K562 (cell line): ENCODE results near the gene PTPRF. TPM values are rescaled to one million over a fixed set of nuclear protein-coding genes. Genes with fewer than 3 reads are reported as not detected.
A peak's percentile ranks its signal among the peaks of the same experiment; 100 is the strongest.

Experiments used
- ATAC-seq: fragments of 200-7000 bp; cut with Tn5 transposase; 3 replicates; pipeline ENCODE4 v1.9.1; 2020; ENCODE audit warnings: moderate library complexity
- BruUV-seq: library from RNA; stranded (reverse); fragments of 400-500 nt; replicated peaks from 2 replicates; lab custom pipeline; 2021; lab: Mats Ljungman, UMichigan
- CTCF ChIA-PET: fragments of 300-600 bp; formaldehyde crosslinking; extraction: SDS; loops from one replicate; lab custom pipeline; 2021; ENCODE audit warnings: low intra/inter-chr PET ratio; lab: Yijun Ruan, JAX
- POLR2A ChIA-PET: fragments of 300-600, 350-650 bp; sonication (Branson Sonifier 250); formaldehyde crosslinking; extraction: SDS; loops from one replicate; lab custom pipeline; 2021; ENCODE audit warnings: antibody characterized with exemption, inconsistent platforms; lab: Yijun Ruan, JAX
- DNase-seq, 4 experiments: peaks; one replicate each; pipeline versions ENCODE4 v3.0.0 to v3.0.0-alpha.2; 2011 to 2018; ENCODE audit warnings: low spot score in 3 of 4, mixed read lengths in 3 of 4; ENCODE audit errors: extremely low read depth in 1 of 4
- FAIRE-seq: peaks from 2 replicates; lab custom pipeline; 2011; peaks lifted over from hg19 to GRCh38; lab: Jason Lieb, UNC
- H2AFZ ChIP-seq: 2 replicates; pipeline ENCODE4 v1.6.0; 2011; ENCODE audit warnings: low read depth, low read length, control low read depth, inconsistent platforms
- H3K27ac ChIP-seq: fragments of 200-600 bp; 3 replicates; pipeline ENCODE4 v1.8.0; 2011; ENCODE audit warnings: low read depth, mild to moderate bottlenecking, control low read depth, inconsistent platforms, low read length, moderate library complexity, mixed read lengths; ENCODE audit errors: extremely low read depth
- H3K27me3 ChIP-seq, 2 experiments: fragments of 300-600 bp in 1 of 2; 2 replicates in 1 of 2; 3 replicates in 1 of 2; pipeline versions ENCODE4 v1.6.0 to v1.8.0; 2011; ENCODE audit warnings: inconsistent platforms in 2 of 2, low read length in 2 of 2, mild to moderate bottlenecking in 1 of 2, mixed read lengths in 1 of 2, moderate library complexity in 1 of 2; ENCODE audit not compliant: control insufficient read depth in 2 of 2, insufficient read depth in 2 of 2
- H3K36me3 ChIP-seq: fragments of 300-600 bp; 3 replicates; pipeline ENCODE4 v1.8.0; 2011; ENCODE audit warnings: mild to moderate bottlenecking, low read length, inconsistent platforms; ENCODE audit not compliant: control insufficient read depth, insufficient read depth
- H3K4me1 ChIP-seq, 2 experiments: fragments of 200-600 bp in 1 of 2; replicated peaks in 1 of 2; 2 replicates in 1 of 2; 3 replicates in 1 of 2; pipeline versions ENCODE4 v1.5.1 to v1.8.0; 2011; ENCODE audit warnings: inconsistent platforms in 2 of 2, low read length in 2 of 2, mild to moderate bottlenecking in 1 of 2, mixed read lengths in 1 of 2, moderate library complexity in 1 of 2; ENCODE audit not compliant: control insufficient read depth in 2 of 2, insufficient read depth in 2 of 2
- H3K4me2 ChIP-seq: 2 replicates; pipeline ENCODE4 v1.6.1; 2011; ENCODE audit warnings: low read length, control low read depth, inconsistent platforms, mixed read lengths; ENCODE audit not compliant: insufficient read depth
- H3K4me3 ChIP-seq: fragments of 200-600 bp; sonication (generic), shearing (Covaris generic); 2 replicates; pipeline ENCODE4 v1.5.1; 2016; ENCODE audit warnings: control low read depth, inconsistent platforms
- H3K79me2 ChIP-seq: fragments of 200-600 bp; 3 replicates; pipeline ENCODE4 v1.8.0; 2011; ENCODE audit warnings: low read length, inconsistent platforms; ENCODE audit not compliant: control insufficient read depth, insufficient read depth
- H3K9ac ChIP-seq, 2 experiments: 2 replicates each; pipeline versions ENCODE4 v1.6.0 to v1.6.1; 2011; ENCODE audit warnings: low read depth in 2 of 2, low read length in 2 of 2, control low read depth in 1 of 2, inconsistent platforms in 1 of 2, mild to moderate bottlenecking in 1 of 2, mixed read lengths in 1 of 2; ENCODE audit not compliant: insufficient read depth in 1 of 2
- H3K9me1 ChIP-seq: one replicate; pipeline ENCODE4 v1.6.0; 2011; ENCODE audit warnings: inconsistent platforms, mild to moderate bottlenecking, low read length, moderate library complexity; ENCODE audit not compliant: control insufficient read depth, insufficient read depth
- H3K9me3 ChIP-seq: replicated peaks from 2 replicates; pipeline ENCODE4 v1.5.1; 2011; ENCODE audit warnings: low read depth, low read length, inconsistent platforms; ENCODE audit not compliant: control insufficient read depth, insufficient read depth
- H4K20me1 ChIP-seq: replicated peaks from 2 replicates; pipeline ENCODE4 v1.6.1; 2011; ENCODE audit warnings: low read length, inconsistent platforms, mixed read lengths; ENCODE audit not compliant: control insufficient read depth, insufficient read depth
- EGR1 ChIP-seq: fragments of 450-650 bp; conservative IDR thresholded peaks from 2 replicates; pipeline ENCODE4 v1.6.1; 2017; ENCODE audit warnings: mild to moderate bottlenecking
- FOXP4 ChIP-seq: sonication (generic); formaldehyde crosslinking; IDR thresholded peaks from 2 replicates; pipeline ENCODE4 v1.8.0; 2022; ENCODE audit warnings: mild to moderate bottlenecking, missing genetic modification reagents, borderline replicate concordance
- JUNB ChIP-seq: fragments of 450-650 bp; formaldehyde crosslinking; conservative IDR thresholded peaks from 2 replicates; pipeline ENCODE4 v1.4.0; 2020; ENCODE audit warnings: mild to moderate bottlenecking
- MED1 ChIP-seq: sonication (generic); formaldehyde crosslinking; IDR thresholded peaks from 2 replicates; pipeline ENCODE4 v1.8.1; 2023; ENCODE audit warnings: missing genetic modification reagents, borderline replicate concordance
- PRDM10 ChIP-seq: fragments of 450-650 bp; IDR thresholded peaks from 2 replicates; pipeline ENCODE4 v1.6.1; 2018; ENCODE audit not compliant: partially characterized antibody
- TOE1 ChIP-seq, 2 experiments: fragments of 450-650 bp in 1 of 2; sonication (generic) in 1 of 2; formaldehyde crosslinking in 1 of 2; IDR thresholded peaks; 2 replicates each; pipeline versions ENCODE4 v1.7.1 to v1.8.0; 2016 to 2022; ENCODE audit warnings: borderline replicate concordance in 2 of 2, mild to moderate bottlenecking in 2 of 2, antibody characterized with exemption in 1 of 2, inconsistent platforms in 1 of 2, low read depth in 1 of 2, missing genetic modification reagents in 1 of 2, moderate library complexity in 1 of 2
- TRIM28 ChIP-seq: fragments of 450-650 bp; IDR thresholded peaks from 2 replicates; pipeline ENCODE4 v1.6.1; 2017
- ZNF655 ChIP-seq: fragments of 250-450 bp; sonication (Bioruptor Pico); IDR thresholded peaks from 2 replicates; pipeline ENCODE4 v1.5.0; 2021
- WGBS: fragments of 100-300 bp; shearing (Covaris generic); methylation state at CpG from one replicate; pipeline ENCODE4 v1.1.6; 2016; ENCODE audit warnings: low coverage, mixed read lengths; ENCODE audit not compliant: insufficient coverage; ENCODE audit errors: missing lambda C conversion rate; 5-methylcytosine and 5-hydroxymethylcytosine counted together
- in situ Hi-C: fragments of 300-500 bp; cut with MboI; formaldehyde crosslinking; loops from 4 replicates; pipeline ENCODE4 v1.15.0; 2018; ENCODE audit warnings: inconsistent platforms, mixed read lengths
- intact Hi-C: fragments of 100-400 bp; cut with micrococcal nuclease; formaldehyde crosslinking; loops from 2 replicates; pipeline ENCODE4 v1.14.2; 2022
- polyA plus RNA-seq, 8 experiments: library from polyadenylated mRNA; depleted of rRNA in 4 of 8; stranded (reverse) in 5 of 8; unstranded in 3 of 8; fragments of >200 nt; fragmentation: Nextera tagmentation in 2 of 8; fragmentation: Illumina TruSeq in 1 of 8; extraction: Ambion mirVana in 2 of 8; extraction: Trizol in 1 of 8; gene quantifications; 2 replicates each; pipeline versions ENCODE4 v1.2.1 to v1.2.3, GENCODE V29; 2011 to 2014; ENCODE audit warnings: inconsistent platforms in 1 of 8, missing spikeins in 1 of 8
- total RNA-seq, 7 experiments: library from RNA; depleted of rRNA in 6 of 7; stranded (reverse); fragments of >200 nt in 6 of 7; fragmentation: Illumina TruSeq in 2 of 7; extraction: Trizol in 2 of 7; gene quantifications; 2 replicates each; pipeline versions ENCODE4 v1.2.1 to v1.2.3, GENCODE V29; 2011 to 2021; ENCODE audit warnings: low replicate concordance in 1 of 7

Gene PTPRF
- total and polyA plus RNA-seq, 9 of the 15 experiments (the other 6 are each of a cell fraction or from before 2014, with no cell fraction given): 0.13 to 4.3 (median 1.1) TPM

GRCh38 chr1:43577655-43578542 lies 47.2 kb downstream of the PTPRF start:
- Histone ChIP-seq H3K4me1 (peaks cover 3 to 24% of the 10 kb centered on the region in 2 experiments; a peak in 4 of 5 replicates), H2AFZ (no peak overlapping the region), H4K20me1 (0 out of 2 replicates have a peak, but pooled peaks cover under 1% of the 10 kb centered on the region), H3K4me3 (no peak overlapping the region), H3K27ac (no peak overlapping the region), H3K9me1 (no peaks in the 10 kb centered on the region), H3K9me3 (no peaks in the 10 kb centered on the region), H3K79me2 (no peaks in the 10 kb centered on the region), H3K27me3 (peaks cover 3 to 65% of the 10 kb centered on the region in 2 experiments; a peak in 4 of 5 replicates), H3K4me2 (no peak overlapping the region), H3K36me3 (no peaks in the 10 kb centered on the region), H3K9ac (no peak overlapping the region)
- ChIA-PET CTCF (interaction anchor here (0.6 kb wide), 1 partner anchor 351 kb away, joined by 3 read pairs; no protein-coding TSS in a partner anchor), POLR2A (interaction anchor here (0.6 to 1.5 kb wide), 2 partner anchors 9 to 13 kb away, joined by 3 to 4 read pairs; no protein-coding TSS in a partner anchor)
- no TSS peak for BruUV-seq
- intact Hi-C loops: no loop called here
- ATAC-seq (no peak), DNase-seq (no peak), FAIRE-seq (no peak)
- 11% methylated on average over 18 of the region's 18 CpGs for WGBS
- in situ Hi-C loops: no loop called here
- TF ChIP-seq ZNF655 (CRISPR knock-in tag) (no peak), TOE1 (IDR thresholded peaks at IDR 0.05; ENCODE audit: borderline replicate concordance) (no peak), TOE1 (CRISPR knock-in tag; IDR thresholded peaks at IDR 0.05; ENCODE audit: borderline replicate concordance, low read depth) (no peak), MED1 (CRISPR knock-in tag) (no peak), FOXP4 (no peak), JUNB (no peak), EGR1 (0 out of 2 replicates have a peak, but pooled peaks have one; percentile 10), PRDM10 (peak; percentile 73), TRIM28 (no peak)
